Neutrophil (primary cell): ENCODE measurements around the gene ADGRV1.

ENCODE experiments used
- H3K27ac ChIP-seq: fragments of 200-600 bp; sonication (generic); 2 replicates; pipeline ENCODE4 v1.5.1; 2016; ENCODE audit warnings: mild to moderate bottlenecking, moderate library complexity
- H3K27me3 ChIP-seq: fragments of 200-600 bp; sonication (generic); 2 replicates; pipeline ENCODE4 v1.6.0; 2016; ENCODE audit warnings: mild to moderate bottlenecking
- H3K36me3 ChIP-seq: fragments of 200-600 bp; sonication (generic); 2 replicates; pipeline ENCODE4 v1.5.1; 2017
- H3K4me1 ChIP-seq, 2 experiments: fragments of 200-600 bp in 1 of 2; sonication (generic) in 1 of 2; 1 replicate in 1 of 2; 2 replicates in 1 of 2; pipeline versions ENCODE4 v1.5.1 to v1.6.1; 2013 to 2016; ENCODE audit warnings: low read depth in 1 of 2, low read length in 1 of 2, mild to moderate bottlenecking in 1 of 2, moderate library complexity in 1 of 2; ENCODE audit not compliant: control insufficient read depth in 1 of 2, insufficient read depth in 1 of 2
- H3K4me3 ChIP-seq, 2 experiments: fragments of 200-600 bp in 1 of 2; sonication (generic) in 1 of 2; 1 replicate in 1 of 2; 2 replicates in 1 of 2; pipeline ENCODE4 v1.5.1; 2013 to 2016; ENCODE audit warnings: low read depth in 1 of 2, low read length in 1 of 2, mild to moderate bottlenecking in 1 of 2, moderate library complexity in 1 of 2
- H3K9me3 ChIP-seq: fragments of 200-600 bp; sonication (generic); 2 replicates; pipeline ENCODE4 v1.5.1; 2016
- TF ChIP-seq, protein P1 (sequence below): fragments of 200-600 bp; sonication (generic); IDR thresholded peaks from 2 replicates; pipeline ENCODE4 v1.5.1; 2016; ENCODE audit warnings: antibody characterized with exemption

The ADGRV1 gene

DNA sequence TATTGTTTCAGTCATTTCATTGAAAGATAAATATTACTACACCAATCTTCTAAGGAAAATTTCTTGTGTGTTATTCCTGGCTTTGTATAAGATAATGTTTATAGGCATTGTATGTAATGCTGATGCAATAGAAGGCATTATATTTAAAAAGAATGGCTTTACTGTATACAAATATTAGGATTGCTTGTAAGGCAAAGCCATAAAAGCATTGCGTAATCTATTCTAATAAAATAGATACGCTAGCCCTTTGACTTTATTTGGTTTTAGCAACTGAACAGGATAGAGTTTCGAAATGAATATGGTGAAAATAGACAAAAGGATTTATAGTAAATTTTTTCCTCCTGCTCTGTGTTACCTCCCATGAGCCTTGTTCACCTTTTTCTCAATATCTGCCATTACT lies 23.7 kb upstream of the ADGRV1 start:
- peaks cover 25% of the 10 kb centered on the region for H3K27me3 ChIP-seq
- H3K4me1 ChIP-seq: peaks cover 6 to 8% of the 10 kb centered on the region in 2 experiments
- TF ChIP-seq, protein P1, sequence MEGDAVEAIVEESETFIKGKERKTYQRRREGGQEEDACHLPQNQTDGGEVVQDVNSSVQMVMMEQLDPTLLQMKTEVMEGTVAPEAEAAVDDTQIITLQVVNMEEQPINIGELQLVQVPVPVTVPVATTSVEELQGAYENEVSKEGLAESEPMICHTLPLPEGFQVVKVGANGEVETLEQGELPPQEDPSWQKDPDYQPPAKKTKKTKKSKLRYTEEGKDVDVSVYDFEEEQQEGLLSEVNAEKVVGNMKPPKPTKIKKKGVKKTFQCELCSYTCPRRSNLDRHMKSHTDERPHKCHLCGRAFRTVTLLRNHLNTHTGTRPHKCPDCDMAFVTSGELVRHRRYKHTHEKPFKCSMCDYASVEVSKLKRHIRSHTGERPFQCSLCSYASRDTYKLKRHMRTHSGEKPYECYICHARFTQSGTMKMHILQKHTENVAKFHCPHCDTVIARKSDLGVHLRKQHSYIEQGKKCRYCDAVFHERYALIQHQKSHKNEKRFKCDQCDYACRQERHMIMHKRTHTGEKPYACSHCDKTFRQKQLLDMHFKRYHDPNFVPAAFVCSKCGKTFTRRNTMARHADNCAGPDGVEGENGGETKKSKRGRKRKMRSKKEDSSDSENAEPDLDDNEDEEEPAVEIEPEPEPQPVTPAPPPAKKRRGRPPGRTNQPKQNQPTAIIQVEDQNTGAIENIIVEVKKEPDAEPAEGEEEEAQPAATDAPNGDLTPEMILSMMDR: no peak
- no peaks in the 10 kb centered on the region for H3K36me3 ChIP-seq
- H3K4me3 ChIP-seq: no peak overlapping the region
- no peaks in the 10 kb centered on the region for H3K9me3 ChIP-seq
- no peak overlapping the region for H3K27ac ChIP-seq

DNA sequence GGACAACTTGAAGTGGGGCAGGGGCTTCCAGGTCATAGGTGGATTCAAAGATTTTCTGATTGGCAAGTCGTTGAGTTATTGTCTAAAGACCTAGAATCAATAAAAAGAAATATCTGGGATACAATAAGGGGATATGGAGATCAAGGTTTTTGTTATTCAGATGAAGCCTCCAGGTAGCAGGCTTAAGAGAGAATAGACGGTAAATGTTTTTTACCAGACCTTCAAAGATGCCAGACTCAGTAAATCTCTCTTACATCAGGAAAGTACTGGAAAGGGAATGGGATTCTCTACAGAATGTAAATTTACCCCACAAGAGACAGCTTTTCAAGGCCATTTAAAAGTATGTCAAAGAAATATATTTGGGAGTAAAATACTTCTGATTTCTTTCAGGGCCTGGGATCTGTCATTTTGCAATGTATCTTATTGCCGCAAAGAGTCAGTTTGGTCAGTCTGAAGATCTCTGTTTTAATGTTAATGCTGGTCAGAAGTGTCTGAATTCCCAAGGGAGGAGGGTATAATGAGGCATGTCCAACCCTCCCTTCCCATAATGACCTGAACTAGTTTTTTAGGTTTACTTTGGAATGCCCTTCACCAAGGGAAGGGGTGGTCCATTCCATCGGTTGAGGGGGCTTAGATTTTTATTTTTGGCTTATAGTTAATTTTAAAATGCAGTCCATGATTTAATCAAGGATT lies 15.6 kb upstream of the ADGRV1 start:
- TF ChIP-seq, protein P1: no peak
- no peak overlapping the region for H3K4me3 ChIP-seq

DNA sequence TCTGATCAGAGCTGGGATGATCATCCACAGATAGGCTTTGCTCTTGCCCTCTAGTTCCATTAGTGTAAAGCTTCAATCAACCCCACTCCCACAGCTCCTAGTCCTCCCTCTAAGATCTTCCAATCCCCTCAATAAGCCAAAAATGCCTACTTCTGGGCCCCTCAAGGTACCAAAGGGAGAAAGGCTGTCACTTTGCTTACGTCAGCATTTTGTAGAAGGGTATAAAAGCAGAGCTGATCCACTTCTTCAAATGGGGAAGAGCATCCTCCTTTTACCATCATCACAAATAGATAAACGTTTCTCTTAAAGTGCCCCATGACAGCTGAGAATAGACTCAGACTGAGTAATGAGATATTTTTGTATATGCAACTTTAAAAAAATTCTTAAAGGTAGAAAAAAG lies 13.1 kb upstream of the ADGRV1 start:
- Histone ChIP-seq H3K27ac (no peak overlapping the region), H3K36me3 (no peaks in the 10 kb centered on the region), H3K4me3 (no peak overlapping the region), H3K9me3 (no peaks in the 10 kb centered on the region), H3K27me3 (no peaks in the 10 kb centered on the region), H3K4me1 (no peaks in the 10 kb centered on the region)
- TF ChIP-seq, protein P1: no peak

More for the DNA sequence above, 15.6 kb upstream of the ADGRV1 start:
- Histone ChIP-seq H3K4me1 (no peaks in the 10 kb centered on the region), H3K9me3 (no peaks in the 10 kb centered on the region), H3K27ac (no peak overlapping the region), H3K36me3 (no peaks in the 10 kb centered on the region), H3K27me3 (no peaks in the 10 kb centered on the region)

DNA sequence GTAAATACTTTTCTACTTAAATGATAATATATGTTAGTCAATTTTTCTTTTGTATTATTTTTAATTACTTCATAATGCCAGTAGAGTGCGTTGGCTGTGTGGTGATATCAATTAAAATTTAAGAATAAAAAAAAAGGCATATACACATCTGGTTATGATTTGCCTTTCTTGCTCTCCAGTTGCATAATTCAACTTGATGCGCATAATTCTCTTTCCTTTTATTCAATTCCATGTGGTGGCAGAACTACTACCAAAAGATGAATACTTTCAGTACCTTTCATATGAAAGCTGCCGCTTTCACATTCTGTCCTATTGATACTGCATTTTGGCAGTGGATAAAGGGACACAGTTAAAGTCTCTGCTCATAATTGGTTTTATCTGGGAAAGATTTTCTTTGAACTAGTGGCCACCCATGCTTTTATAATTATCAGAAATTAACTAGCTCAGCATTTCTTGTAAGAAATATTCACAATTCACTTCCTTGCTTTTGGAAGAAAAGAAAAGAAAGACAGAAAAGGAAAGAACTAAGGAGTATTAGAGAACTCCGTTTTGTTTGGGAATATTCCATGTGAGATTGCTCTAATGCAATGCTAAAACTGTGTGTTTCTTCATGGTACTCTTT lies 12.3 kb upstream of the ADGRV1 start:
- TF ChIP-seq, protein P1: no peak
- Histone ChIP-seq H3K4me3 (no peak overlapping the region), H3K36me3 (no peaks in the 10 kb centered on the region), H3K27ac (no peak overlapping the region), H3K9me3 (no peaks in the 10 kb centered on the region), H3K4me1 (no peaks in the 10 kb centered on the region), H3K27me3 (no peaks in the 10 kb centered on the region)

DNA sequence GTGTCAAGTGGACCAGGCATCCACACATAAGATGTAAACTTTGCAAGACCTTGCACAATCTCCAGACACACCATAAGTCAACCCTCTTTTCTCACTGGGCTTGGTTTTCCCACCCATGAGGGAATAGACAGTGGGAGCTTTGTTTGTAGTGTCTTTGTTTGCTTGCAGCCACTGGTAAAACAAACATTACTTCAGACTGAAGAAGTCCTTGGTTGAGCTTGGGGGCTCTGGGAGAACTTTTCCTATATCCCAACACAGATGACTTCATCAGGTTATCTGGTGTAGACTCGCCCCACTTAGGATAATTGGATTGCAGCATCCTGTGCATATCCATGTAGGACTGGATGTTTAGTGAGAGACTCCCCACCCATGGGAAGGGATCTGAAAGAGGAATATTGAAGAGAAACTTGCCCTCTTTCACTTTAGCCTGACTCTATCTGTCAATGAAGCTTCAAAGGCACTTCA lies 11.5 kb upstream of the ADGRV1 start:
- H3K4me1 ChIP-seq: no peaks in the 10 kb centered on the region
- no peaks in the 10 kb centered on the region for H3K36me3 ChIP-seq
- no peaks in the 10 kb centered on the region for H3K9me3 ChIP-seq
- no peak overlapping the region for H3K27ac ChIP-seq
- peaks cover 3% of the 10 kb centered on the region for H3K27me3 ChIP-seq
- H3K4me3 ChIP-seq: no peak overlapping the region
- TF ChIP-seq, protein P1: no peak
